Adrenal gland (tissue), 5 donors: ENCODE data around the gene CADPS.

Source experiments
- CTCF ChIP-seq, 6 experiments: fragments of 450-650 bp in 4 of 6; fragments of 200-600 bp in 2 of 6; sonication (generic) in 1 of 6; IDR thresholded peaks; 1 replicate in 5 of 6; 2 replicates in 1 of 6; pipeline versions ENCODE4 v1.5.1 to v1.8.0; 2016 to 2021; ENCODE audit warnings: antibody characterized with exemption in 6 of 6, mild to moderate bottlenecking in 2 of 6, moderate library complexity in 1 of 6
- POLR2A ChIP-seq, 2 donors: fragments of 450-650 bp; IDR thresholded peaks; one replicate each; pipeline ENCODE4 v1.6.1; 2017; ENCODE audit warnings: antibody characterized with exemption in 2 of 2, mild to moderate bottlenecking in 2 of 2, moderate library complexity in 1 of 2
- donor health status: DM: no; HTN: no; CAD: no.

GRCh38 chr3:62718515-62719320 lies 156.5 kb downstream of the CADPS start:
- TF ChIP-seq CTCF (IDR thresholded peaks at IDR 0.05), result no peak
- no peak for TF ChIP-seq POLR2A (IDR thresholded peaks at IDR 0.05)
